ENCODE results near the gene OTOS. TPM values are rescaled to one million over a fixed set of nuclear protein-coding genes. Genes with fewer than 3 reads are reported as not detected.

Gene OTOS
- total and polyA plus RNA-seq, 2 of the 13 experiments (the other 11 are each of a cell fraction or from before 2014, with no cell fraction given), result not detected

- TF ChIP-seq ZBTB38 (CRISPR knock-in tag; IDR thresholded peaks at IDR 0.05), result peak; percentile 68; the same call in 1 of the 2 replicates
- TF ChIP-seq NFIB (CRISPR knock-in tag; IDR thresholded peaks at IDR 0.05; ENCODE audit: borderline replicate concordance), result no peak
- TF ChIP-seq HMG20B (CRISPR knock-in tag; conservative IDR thresholded peaks at IDR 0.05), result no peak
- no peak for TF ChIP-seq BRCA1 (CRISPR knock-in tag; IDR thresholded peaks at IDR 0.05)
- TF ChIP-seq STAT5B (CRISPR knock-in tag; IDR thresholded peaks at IDR 0.05), result no peak
- TF ChIP-seq ZNF503 (CRISPR knock-in tag; IDR thresholded peaks at IDR 0.05), result peak; percentile 67; the same call in 1 of the 2 replicates
- TF ChIP-seq ZNF562 (CRISPR knock-in tag; IDR thresholded peaks at IDR 0.05; ENCODE audit: borderline replicate concordance), result no peak
- TF ChIP-seq ZNF816 (CRISPR knock-in tag; IDR thresholded peaks at IDR 0.05; ENCODE audit: borderline replicate concordance), result no peak
- TF ChIP-seq ZNF432 (CRISPR knock-in tag; IDR thresholded peaks at IDR 0.05; ENCODE audit: borderline replicate concordance), result no peak
- TF ChIP-seq BATF2 (CRISPR knock-in tag; IDR thresholded peaks at IDR 0.05), result no peak
- TF ChIP-seq THYN1 (CRISPR knock-in tag; IDR thresholded peaks at IDR 0.05; ENCODE audit: borderline replicate concordance, low read depth), result no peak
- TF ChIP-seq RBAK (CRISPR knock-in tag; IDR thresholded peaks at IDR 0.05), result no peak
- TF ChIP-seq GMEB1 (CRISPR knock-in tag; IDR thresholded peaks at IDR 0.05; ENCODE audit: borderline replicate concordance), result peak; percentile 79
- no peak for TF ChIP-seq NR2F1 (CRISPR knock-in tag; IDR thresholded peaks at IDR 0.05)
- no peak for TF ChIP-seq PHB2 (IDR thresholded peaks at IDR 0.05; ENCODE audit: partially characterized antibody)
- TF ChIP-seq ZNF264 (CRISPR knock-in tag; IDR thresholded peaks at IDR 0.05), result no peak
- TF ChIP-seq ZNF207 (IDR thresholded peaks at IDR 0.05; ENCODE audit: borderline replicate concordance), result no peak
- TF ChIP-seq THRA (CRISPR knock-in tag; IDR thresholded peaks at IDR 0.05; ENCODE audit: borderline replicate concordance), result no peak; the same call in 1 of the 2 replicates
- TF ChIP-seq ZNF343 (CRISPR knock-in tag; IDR thresholded peaks at IDR 0.05), result peak; percentile 86; the same call in 1 of the 2 replicates
- TF ChIP-seq ZFAT (CRISPR knock-in tag; conservative IDR thresholded peaks at IDR 0.05), result no peak
- peak; percentile 87 for TF ChIP-seq BRD4 (CRISPR knock-in tag; IDR thresholded peaks at IDR 0.05)
- TF ChIP-seq ZNF75D (CRISPR knock-in tag; IDR thresholded peaks at IDR 0.05; ENCODE audit: borderline replicate concordance), result 0 out of 2 replicates have a peak, but pooled peaks have one; percentile 18
- TF ChIP-seq RFX3 (CRISPR knock-in tag; IDR thresholded peaks at IDR 0.05), result no peak
- peak; percentile 95 for TF ChIP-seq GATAD1 (CRISPR knock-in tag; IDR thresholded peaks at IDR 0.05)
- TF ChIP-seq TOPORS (CRISPR knock-in tag; IDR thresholded peaks at IDR 0.05), result no peak
- TF ChIP-seq ZNF552 (CRISPR knock-in tag; IDR thresholded peaks at IDR 0.05; ENCODE audit: borderline replicate concordance), result peak; percentile 89; the same call in 1 of the 2 replicates
Measured at GRCh38 chr2:240136013-240136670, 4.3 kb downstream of the OTOS start, which contains the start of gene COPS9 (continued).
